Choroid plexus epithelial cell (primary cell): ENCODE data around the gene CD4.

Experiments
- DNase-seq: peaks from one replicate; pipeline ENCODE4 v3.0.0-alpha.2; 2010; ENCODE audit warnings: low read depth
- H3K4me3 ChIP-seq: 2 replicates; pipeline ENCODE4 v1.5.1; 2011; ENCODE audit warnings: low read depth, mild to moderate bottlenecking, control low read depth, low read length, moderate library complexity
- TF ChIP-seq, protein P1 (sequence below): conservative IDR thresholded peaks from 2 replicates; pipeline ENCODE4 v1.5.1; 2011; ENCODE audit warnings: low read depth, mild to moderate bottlenecking, control low read depth, inconsistent platforms, low read length, moderate library complexity

Gene CD4

DNA sequence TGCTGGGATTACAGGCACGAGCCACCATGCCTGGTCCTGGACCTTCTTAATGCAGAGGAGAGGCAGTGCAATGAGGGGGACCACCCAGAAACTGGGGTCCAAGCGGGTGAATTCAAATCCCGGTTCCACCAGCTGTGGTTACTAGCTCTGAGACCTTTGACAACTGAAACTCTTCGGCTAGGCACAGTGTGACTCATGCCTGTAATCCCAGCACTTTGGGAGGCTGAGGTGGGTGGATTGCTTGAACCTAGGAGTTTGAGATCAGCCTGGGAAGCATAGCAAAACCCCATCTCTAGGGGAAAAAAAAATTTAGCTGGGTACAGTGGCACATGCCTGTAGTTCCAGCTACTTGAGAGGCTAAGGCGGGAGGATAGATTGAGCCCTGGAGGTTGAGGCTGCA lies 5.0 kb upstream of the CD4 start:
- TF ChIP-seq, protein P1, sequence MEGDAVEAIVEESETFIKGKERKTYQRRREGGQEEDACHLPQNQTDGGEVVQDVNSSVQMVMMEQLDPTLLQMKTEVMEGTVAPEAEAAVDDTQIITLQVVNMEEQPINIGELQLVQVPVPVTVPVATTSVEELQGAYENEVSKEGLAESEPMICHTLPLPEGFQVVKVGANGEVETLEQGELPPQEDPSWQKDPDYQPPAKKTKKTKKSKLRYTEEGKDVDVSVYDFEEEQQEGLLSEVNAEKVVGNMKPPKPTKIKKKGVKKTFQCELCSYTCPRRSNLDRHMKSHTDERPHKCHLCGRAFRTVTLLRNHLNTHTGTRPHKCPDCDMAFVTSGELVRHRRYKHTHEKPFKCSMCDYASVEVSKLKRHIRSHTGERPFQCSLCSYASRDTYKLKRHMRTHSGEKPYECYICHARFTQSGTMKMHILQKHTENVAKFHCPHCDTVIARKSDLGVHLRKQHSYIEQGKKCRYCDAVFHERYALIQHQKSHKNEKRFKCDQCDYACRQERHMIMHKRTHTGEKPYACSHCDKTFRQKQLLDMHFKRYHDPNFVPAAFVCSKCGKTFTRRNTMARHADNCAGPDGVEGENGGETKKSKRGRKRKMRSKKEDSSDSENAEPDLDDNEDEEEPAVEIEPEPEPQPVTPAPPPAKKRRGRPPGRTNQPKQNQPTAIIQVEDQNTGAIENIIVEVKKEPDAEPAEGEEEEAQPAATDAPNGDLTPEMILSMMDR = no peak
- H3K4me3 ChIP-seq = no peak overlapping the region
- no peak for DNase-seq

DNA sequence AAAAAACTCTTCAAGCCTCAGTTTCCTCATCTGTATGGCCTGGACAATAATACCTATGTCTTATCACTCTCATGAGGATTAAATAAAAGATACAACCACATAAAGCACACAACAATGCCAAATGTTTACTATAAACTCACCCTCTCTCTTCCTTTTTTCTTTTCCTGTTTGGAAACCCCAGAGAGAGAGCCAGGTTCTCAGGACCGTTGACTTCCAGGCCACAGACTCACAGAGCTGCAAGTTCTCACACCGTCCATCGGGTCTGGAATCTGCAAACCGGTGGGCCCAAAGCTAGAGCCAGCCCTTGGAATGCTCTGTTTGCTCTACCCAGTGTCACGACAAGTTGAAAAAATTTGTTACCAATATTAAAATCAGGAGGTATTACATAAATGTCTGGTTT lies 4.6 kb upstream of the CD4 start:
- TF ChIP-seq, protein P1 = no peak
- no peak overlapping the region for H3K4me3 ChIP-seq
- no peak for DNase-seq

DNA sequence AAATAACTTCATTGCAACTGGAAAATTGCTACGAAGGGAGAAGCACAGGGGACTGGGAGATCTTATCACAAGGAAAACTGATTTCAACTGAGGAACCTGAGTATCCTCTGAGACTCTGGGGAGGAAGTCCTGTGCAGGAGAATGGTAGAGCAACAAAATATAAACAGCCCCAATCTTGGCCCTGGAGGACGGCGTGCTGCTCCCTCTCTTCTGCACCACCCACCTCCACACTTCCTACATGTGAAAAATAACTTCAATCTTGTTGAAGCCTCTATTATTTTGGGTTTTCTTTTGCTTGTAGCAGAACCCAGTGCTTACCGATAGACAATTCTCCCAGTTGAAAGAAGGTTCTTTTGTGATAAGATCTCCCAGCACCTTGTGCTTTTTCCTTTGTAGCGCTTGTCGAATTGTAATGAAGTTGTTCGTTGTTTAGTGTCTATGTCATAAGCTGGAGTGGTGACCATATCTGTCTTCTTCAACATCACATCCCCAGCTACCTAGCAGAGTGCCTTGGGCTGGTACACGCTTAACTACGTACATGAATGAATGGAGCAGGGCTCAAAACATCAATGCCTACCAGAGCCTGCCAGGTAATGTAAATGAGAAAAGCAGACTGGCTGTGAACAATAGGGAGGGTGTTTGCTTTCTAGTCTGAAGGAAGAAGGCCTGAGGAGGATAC lies 2.8 kb upstream of the CD4 start:
- TF ChIP-seq, protein P1 = no peak
- H3K4me3 ChIP-seq = no peak overlapping the region
- DNase-seq = no peak

DNA sequence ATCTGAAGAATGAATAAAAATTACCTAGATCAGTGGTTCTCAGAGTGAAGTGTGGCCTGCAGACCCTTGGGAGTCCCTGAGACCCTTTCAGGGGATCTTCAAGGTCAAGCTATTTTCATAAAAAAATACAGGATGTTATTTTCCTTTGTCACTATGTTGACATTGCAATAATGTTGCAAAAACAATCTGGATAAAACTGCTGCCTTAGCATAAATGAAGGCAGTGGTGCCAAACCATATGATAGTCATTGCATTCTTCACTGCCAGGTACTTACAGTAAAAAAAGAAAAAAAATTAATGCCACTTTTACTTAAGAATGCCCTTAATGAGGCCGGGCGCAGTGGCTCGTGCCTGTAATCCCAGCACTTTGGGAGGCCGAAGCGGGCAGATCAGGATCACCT lies 2.0 kb upstream of the CD4 start:
- TF ChIP-seq, protein P1 = no peak
- no peak for DNase-seq
- H3K4me3 ChIP-seq = no peak overlapping the region

DNA sequence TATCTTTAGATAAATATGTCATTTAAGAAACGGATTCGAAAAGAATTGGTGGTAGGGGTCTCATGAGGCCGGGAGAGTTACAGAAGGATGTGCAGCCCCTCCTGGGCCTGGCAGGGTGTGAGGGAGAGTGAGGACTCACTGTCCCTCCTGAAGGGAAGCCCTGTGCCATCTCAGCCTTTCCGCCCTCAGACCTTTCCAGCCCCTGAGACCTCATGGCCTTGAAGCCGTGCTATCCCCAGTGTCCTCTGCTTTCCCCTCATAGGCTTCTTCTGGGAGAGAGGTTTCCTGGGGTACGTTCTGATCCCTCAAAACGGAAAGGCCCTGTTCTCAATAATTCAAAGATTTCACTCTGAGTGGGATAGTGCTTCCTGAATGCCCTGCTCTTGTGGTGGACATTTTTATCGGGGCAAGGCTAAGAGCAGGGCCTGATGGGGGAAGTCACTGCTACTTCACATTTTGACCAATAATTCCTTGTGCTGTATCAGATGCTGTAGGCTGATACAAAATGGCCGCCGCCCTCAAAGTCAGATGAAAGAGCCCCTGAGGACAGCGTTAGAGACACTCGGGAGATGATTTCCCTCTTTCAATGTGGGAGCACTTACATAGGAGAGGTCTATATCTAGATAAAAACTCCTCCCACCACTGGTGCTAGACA lies 1.3 kb downstream of the CD4 start:
- TF ChIP-seq, protein P1 = no peak
- H3K4me3 ChIP-seq = no peak overlapping the region
- DNase-seq = no peak

DNA sequence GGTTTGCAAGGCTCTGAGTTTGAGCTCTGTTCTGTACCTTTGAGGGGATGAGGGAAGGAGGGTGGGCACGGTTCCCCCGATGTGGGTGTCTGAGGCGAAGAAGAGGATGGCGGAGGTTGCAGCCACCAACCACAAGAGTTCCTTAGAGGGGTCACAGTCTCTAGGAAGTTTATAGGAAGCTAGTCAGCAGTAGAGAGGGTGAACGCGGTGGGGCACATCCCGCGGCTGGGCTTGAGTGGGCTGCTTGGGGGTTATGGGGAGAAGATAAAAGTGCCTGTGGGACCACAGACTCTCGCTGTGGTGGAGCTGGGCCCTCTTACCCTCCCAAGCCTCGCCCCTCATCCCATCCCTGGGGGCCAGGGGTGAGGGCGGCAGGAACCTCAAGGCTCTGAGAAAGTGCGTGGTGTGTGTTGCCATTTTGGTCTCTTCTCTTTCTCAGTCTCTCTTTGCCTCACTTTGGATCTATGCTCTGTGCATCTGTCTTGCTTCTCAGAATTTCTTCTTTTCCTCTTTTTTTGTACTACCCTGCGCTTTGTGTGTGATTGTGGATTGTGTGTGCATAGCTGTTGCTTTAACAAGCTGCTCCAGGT lies 2.7 kb downstream of the CD4 start:
- no peak for DNase-seq
- TF ChIP-seq, protein P1 = no peak
- no peak overlapping the region for H3K4me3 ChIP-seq
